ENCODE measurements around the gene ZNF805.

GRCh38 chr19:57248646-57249045, 8.2 kb downstream of the ZNF805 start:
- TF ChIP-seq GATA3 (IDR thresholded peaks at IDR 0.05; ENCODE audit: low read depth, low read length) (no peak), GATA2 (IDR thresholded peaks at IDR 0.05; ENCODE audit: low read depth, low read length) (no peak)

All from SH-SY5Y (cell line).